DND-41 (cell line): Measurements from ENCODE around the gene SHCBP1.
A peak's percentile ranks its signal among the peaks of the same experiment; 100 is the strongest.

Source experiments
- ATAC-seq: fragments of 200-7000 bp; cut with Tn5 transposase; 3 replicates; pipeline ENCODE4 v1.9.1; 2021; ENCODE audit warnings: low read depth; ENCODE audit not compliant: insufficient read depth
- DNase-seq: peaks from one replicate; pipeline ENCODE4 v3.0.0-alpha.2; 2020
- H2AFZ ChIP-seq: 2 replicates; pipeline ENCODE4 v1.6.0; 2012; ENCODE audit warnings: low read depth, low read length
- H3K27ac ChIP-seq: 2 replicates; pipeline ENCODE4 v1.5.1; 2012; ENCODE audit warnings: low read length, inconsistent platforms
- H3K27me3 ChIP-seq: fragments of 200-600 bp; sonication (generic); 2 replicates; pipeline ENCODE4 v1.6.0; 2012; ENCODE audit warnings: low read length, mild to moderate bottlenecking, inconsistent platforms; ENCODE audit not compliant: insufficient read depth, poor library complexity
- H3K36me3 ChIP-seq: 2 replicates; pipeline ENCODE4 v1.5.1; 2012; ENCODE audit warnings: low read length, inconsistent platforms; ENCODE audit not compliant: insufficient read depth
- H3K4me1 ChIP-seq: 2 replicates; pipeline ENCODE4 v1.5.1; 2012; ENCODE audit warnings: mild to moderate bottlenecking, low read length; ENCODE audit not compliant: insufficient read depth
- H3K4me2 ChIP-seq: 2 replicates; pipeline ENCODE4 v1.6.0; 2012; ENCODE audit warnings: mild to moderate bottlenecking, moderate library complexity, low read length, inconsistent platforms; ENCODE audit not compliant: insufficient read depth
- H3K4me3 ChIP-seq, 2 experiments: fragments of 200-600 bp in 1 of 2; shearing (Covaris generic) in 1 of 2; 2 replicates each; pipeline ENCODE4 v1.5.1; 2012 to 2016; ENCODE audit warnings: inconsistent platforms in 2 of 2, low read length in 2 of 2, mild to moderate bottlenecking in 2 of 2, low read depth in 1 of 2, moderate library complexity in 1 of 2
- H3K79me2 ChIP-seq: 2 replicates; pipeline ENCODE4 v1.6.0; 2012; ENCODE audit warnings: low read length, inconsistent platforms; ENCODE audit not compliant: insufficient read depth
- H3K9ac ChIP-seq: 2 replicates; pipeline ENCODE4 v1.6.0; 2012; ENCODE audit warnings: low read depth, mild to moderate bottlenecking, inconsistent platforms, low read length, moderate library complexity
- H3K9me3 ChIP-seq: 2 replicates; pipeline ENCODE4 v1.5.1; 2012; ENCODE audit warnings: low read length, moderate library complexity, mild to moderate bottlenecking, inconsistent platforms; ENCODE audit not compliant: insufficient read depth, severe bottlenecking
- H4K20me1 ChIP-seq: 2 replicates; pipeline ENCODE4 v1.6.0; 2012; ENCODE audit warnings: low read length; ENCODE audit not compliant: insufficient read depth
- CTCF ChIP-seq: IDR thresholded peaks from 2 replicates; pipeline ENCODE4 v1.5.1; 2012; ENCODE audit warnings: borderline replicate concordance, low read length, moderate library complexity, mild to moderate bottlenecking; ENCODE audit not compliant: poor library complexity, severe bottlenecking; ENCODE audit errors: extremely low read depth
- EZH2 ChIP-seq: IDR thresholded peaks from 3 replicates; pipeline ENCODE4 v1.6.1; 2012; ENCODE audit warnings: borderline replicate concordance, low read depth, mild to moderate bottlenecking, moderate library complexity, low read length, inconsistent platforms; ENCODE audit not compliant: severe bottlenecking

SHCBP1 gene

GRCh38 chr16:46621006-46621933 is at the start of gene SHCBP1:
Gene SHCBP1, minus strand, starts transcription at chr16:46621379. Its CDS starts 20 bp downstream, at chr16:46621359.
- ATAC-seq (peak; percentile 96), DNase-seq (peak; percentile 86)
- Histone ChIP-seq H3K9ac (peak within 1 kb of the TSS; percentile 93), H3K4me2 (peak within 1 kb of the TSS; percentile 87), H3K4me3 (peak within 1 kb of the TSS; percentile 56 to 76), H3K27ac (peak within 1 kb of the TSS; percentile 88), H3K27me3 (no peaks in the 10 kb centered on the region), H2AFZ (peak within 1 kb of the TSS; percentile 93), H4K20me1 (0 out of 2 replicates have a peak, but pooled peaks cover 2% of the 10 kb centered on the region), H3K4me1 (peaks cover 29% of the 10 kb centered on the region), H3K9me3 (no peaks in the 10 kb centered on the region), H3K36me3 (peaks cover 30% of the 10 kb centered on the region), H3K79me2 (peaks cover 54% of the 10 kb centered on the region)
- TF ChIP-seq EZH2, result no peak
- TF ChIP-seq CTCF, result no peak

- H3K36me3 ChIP-seq, result peaks cover 86% of the 10 kb centered on the region
These were observed 40.9 kb upstream of the SHCBP1 start for GRCh38 chr16:46662123-46662522.

GRCh38 chr16:46658925-46659324 is 37.7 kb upstream of the SHCBP1 start:
- no peaks in the 10 kb centered on the region for H3K4me1 ChIP-seq
- H2AFZ ChIP-seq, result no peak overlapping the region
- H3K9me3 ChIP-seq, result no peaks in the 10 kb centered on the region
- H4K20me1 ChIP-seq, result no peaks in the 10 kb centered on the region
- ATAC-seq, result peak; percentile 40; the same call in 1 of the 3 replicates
- TF ChIP-seq EZH2 (no peak), CTCF (no peak)
- H3K27me3 ChIP-seq, result no peaks in the 10 kb centered on the region
- H3K4me2 ChIP-seq, result no peak overlapping the region
- DNase-seq, result no peak
- no peak overlapping the region for H3K9ac ChIP-seq
- peaks cover 61% of the 10 kb centered on the region for H3K36me3 ChIP-seq
- no peak overlapping the region for H3K4me3 ChIP-seq
- no peak overlapping the region for H3K27ac ChIP-seq
- no peaks in the 10 kb centered on the region for H3K79me2 ChIP-seq

More at GRCh38 chr16:46662123-46662522, 40.9 kb upstream of the SHCBP1 start:
- Histone ChIP-seq H3K27me3 (no peaks in the 10 kb centered on the region), H3K4me2 (no peak overlapping the region), H3K27ac (no peak overlapping the region), H2AFZ (no peak overlapping the region), H3K4me1 (no peaks in the 10 kb centered on the region), H3K9me3 (no peaks in the 10 kb centered on the region), H3K9ac (no peak overlapping the region), H3K79me2 (no peaks in the 10 kb centered on the region), H3K4me3 (no peak overlapping the region), H4K20me1 (no peaks in the 10 kb centered on the region)
- no peak for TF ChIP-seq CTCF
- no peak for TF ChIP-seq EZH2
- no peak for ATAC-seq
- no peak for DNase-seq
